WTC11 (cell line): Measurements from ENCODE around the gene ARIH1.

Experiments used
- CTCF ChIP-seq: fragments of 200-600 bp; IDR thresholded peaks from 2 replicates; pipeline ENCODE4 v1.8.0; 2022; ENCODE audit warnings: antibody characterized with exemption
- ESRRA ChIP-seq: sonication (generic); formaldehyde crosslinking; IDR thresholded peaks from 2 replicates; pipeline ENCODE4 v1.8.1; 2022; ENCODE audit warnings: mild to moderate bottlenecking, missing genetic modification reagents, borderline replicate concordance
- JUN ChIP-seq: sonication (generic); formaldehyde crosslinking; IDR thresholded peaks from 2 replicates; pipeline ENCODE4 v1.8.0; 2023; ENCODE audit warnings: mild to moderate bottlenecking, missing genetic modification reagents
- MLX ChIP-seq: sonication (generic); formaldehyde crosslinking; IDR thresholded peaks from 2 replicates; pipeline ENCODE4 v1.8.1; 2023; ENCODE audit warnings: mild to moderate bottlenecking, missing genetic modification reagents, moderate library complexity
- STAT6 ChIP-seq: sonication (generic); formaldehyde crosslinking; conservative IDR thresholded peaks from 2 replicates; pipeline ENCODE4 v1.8.1; 2023; ENCODE audit warnings: mild to moderate bottlenecking, low read depth, missing genetic modification reagents, moderate library complexity

DNA sequence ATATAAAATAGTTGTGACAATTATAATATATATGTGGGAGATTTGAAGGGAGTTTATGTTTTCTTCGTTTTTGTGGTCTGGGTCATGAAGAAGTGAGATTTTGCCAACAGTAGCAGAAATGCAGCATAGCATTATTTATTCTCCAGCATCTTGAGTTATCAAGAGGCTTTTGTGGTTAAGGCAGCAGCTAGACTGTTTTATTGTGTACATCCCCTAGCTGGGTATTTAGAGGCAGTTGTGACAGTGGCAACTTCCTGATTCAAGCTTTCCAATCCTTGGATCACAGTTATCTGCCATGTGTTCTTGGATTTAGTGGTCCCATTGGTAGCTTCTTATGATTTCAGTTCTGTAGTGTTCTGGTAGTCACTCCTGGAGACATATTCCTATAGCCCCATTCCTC, 29.0 kb downstream of the ARIH1 start:
- TF ChIP-seq CTCF: no peak
- TF ChIP-seq MLX (CRISPR knock-in tag): no peak
- no peak for TF ChIP-seq ESRRA (CRISPR knock-in tag)
- TF ChIP-seq JUN (CRISPR knock-in tag): no peak
- no peak for TF ChIP-seq STAT6 (CRISPR knock-in tag)
